Activated CD8-positive, alpha-beta memory T cell treated with anti-CD3 and anti-CD28 coated beads, Interleukin-2, amount 50 U/mL, for 24 hours (primary cell): Measurements from ENCODE around the gene IFRD1.

Experiments used
- DNase-seq: peaks from one replicate; pipeline ENCODE4 v3.0.0-alpha.2; 2020; ENCODE audit errors: extremely low read depth

The IFRD1 gene

GRCh38 chr7:112487457-112488263, 37.4 kb downstream of the IFRD1 start:
- DNase-seq, result no peak

GRCh38 chr7:112488264-112488552, 37.9 kb downstream of the IFRD1 start:
- DNase-seq, result no peak

- DNase-seq, result no peak
These were observed 41.9 kb downstream of the IFRD1 start for GRCh38 chr7:112492186-112492585.

DNA sequence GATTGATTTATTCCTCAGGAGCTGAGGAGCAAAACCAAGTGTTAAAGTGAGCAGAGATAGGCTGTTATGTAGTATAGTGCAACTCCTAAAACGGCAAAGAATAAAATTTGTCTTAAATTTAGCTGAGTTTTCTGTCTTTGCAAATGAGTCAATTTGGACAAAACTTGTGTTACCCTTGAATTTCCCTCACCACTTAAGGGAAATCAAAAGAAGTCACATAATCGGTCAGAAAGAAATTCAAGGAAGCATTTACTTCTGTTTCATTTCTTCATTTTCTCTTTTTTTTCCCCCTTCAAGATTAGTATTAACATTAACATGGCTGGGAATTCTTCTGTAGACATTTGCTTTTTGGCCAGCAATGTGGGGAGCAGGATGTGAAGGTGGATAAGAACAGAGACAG, 44.4 kb downstream of the IFRD1 start:
- no peak for DNase-seq

DNA sequence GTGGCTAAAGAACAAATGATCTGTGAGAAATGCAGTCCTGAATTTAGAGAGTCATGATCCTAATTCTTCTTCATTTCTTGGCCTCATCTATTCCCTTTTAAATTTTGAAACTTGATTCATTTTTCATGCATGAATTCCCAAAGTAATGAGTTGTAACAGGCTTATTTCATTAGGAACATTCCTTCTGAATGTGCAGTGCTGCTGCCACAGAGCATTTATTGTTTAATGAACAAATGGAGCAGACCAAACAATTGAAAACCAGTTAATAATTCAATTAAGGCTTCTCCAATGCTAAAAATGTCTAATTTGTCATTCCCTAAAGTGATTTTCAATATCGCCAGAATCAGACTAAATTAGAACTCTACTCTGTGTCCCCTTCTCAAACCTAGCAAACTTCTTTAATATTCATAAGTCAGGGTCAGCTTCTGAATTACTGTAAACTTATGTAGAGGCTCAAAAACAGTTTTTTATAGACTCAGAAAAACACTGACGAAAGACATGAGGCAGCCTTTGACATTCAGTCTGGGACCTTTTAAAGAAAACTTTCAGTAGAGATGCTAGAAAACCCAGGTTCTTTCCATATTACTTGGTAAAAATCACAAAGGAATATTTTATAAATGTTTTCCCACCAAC, 45.0 kb downstream of the IFRD1 start:
- no peak for DNase-seq

- DNase-seq, result no peak
These were observed 45.7 kb downstream of the IFRD1 start for GRCh38 chr7:112495810-112496462.

- no peak for DNase-seq
These were observed 47.2 kb downstream of the IFRD1 start for GRCh38 chr7:112497481-112497880.

DNA sequence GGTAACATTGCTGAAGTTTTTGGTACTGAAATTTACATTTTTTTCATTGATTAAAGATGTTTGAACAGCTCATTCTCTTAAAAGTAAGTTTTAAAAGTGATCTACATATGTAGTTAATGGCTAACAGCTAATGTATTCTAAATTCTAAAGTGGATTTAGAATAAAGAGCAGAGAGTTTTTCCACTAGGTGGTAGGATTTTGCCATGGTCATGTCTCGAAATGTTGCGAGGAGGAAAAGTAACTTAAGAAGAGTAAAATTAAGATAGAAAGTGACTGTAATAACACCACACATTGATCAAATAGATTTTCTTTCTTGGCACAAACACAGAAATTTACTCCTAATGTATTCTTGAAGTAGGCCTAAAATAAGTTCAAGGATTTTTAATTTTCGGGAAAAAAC, 50.4 kb downstream of the IFRD1 start:
- no peak for DNase-seq

DNA sequence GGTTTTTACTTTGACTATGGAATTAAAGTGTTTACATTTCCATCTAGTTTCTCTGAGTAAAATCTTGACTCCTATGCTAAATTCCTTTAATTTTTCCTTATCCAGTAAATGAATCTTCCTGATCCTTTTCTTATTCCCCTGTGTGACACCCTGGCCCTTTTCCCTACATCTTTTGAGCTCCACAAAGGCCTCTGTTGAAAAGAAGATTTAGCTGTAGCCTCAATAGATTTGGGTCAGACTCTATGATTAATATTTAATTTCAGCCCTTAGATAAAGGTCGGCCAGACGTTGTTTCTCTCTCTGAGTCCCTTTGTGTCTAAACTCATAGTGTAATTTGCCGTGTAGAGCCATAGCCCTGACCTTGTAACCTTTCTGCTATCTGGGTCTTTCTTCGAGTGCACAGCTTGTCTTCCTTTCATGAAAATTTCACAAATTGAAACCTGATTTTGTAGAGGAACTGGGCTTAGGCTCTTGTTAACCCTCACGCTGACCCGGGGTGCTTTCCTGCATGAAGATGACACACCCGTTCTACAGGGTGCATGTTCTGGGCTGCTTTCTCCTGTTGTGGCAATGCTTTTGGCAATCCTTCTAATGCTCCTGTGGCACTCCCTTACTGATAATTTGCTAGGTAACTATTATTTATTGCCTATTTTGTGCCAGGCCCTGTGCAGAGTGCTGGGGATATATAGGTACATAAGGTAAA, 51.7 kb downstream of the IFRD1 start:
- DNase-seq, result no peak

DNA sequence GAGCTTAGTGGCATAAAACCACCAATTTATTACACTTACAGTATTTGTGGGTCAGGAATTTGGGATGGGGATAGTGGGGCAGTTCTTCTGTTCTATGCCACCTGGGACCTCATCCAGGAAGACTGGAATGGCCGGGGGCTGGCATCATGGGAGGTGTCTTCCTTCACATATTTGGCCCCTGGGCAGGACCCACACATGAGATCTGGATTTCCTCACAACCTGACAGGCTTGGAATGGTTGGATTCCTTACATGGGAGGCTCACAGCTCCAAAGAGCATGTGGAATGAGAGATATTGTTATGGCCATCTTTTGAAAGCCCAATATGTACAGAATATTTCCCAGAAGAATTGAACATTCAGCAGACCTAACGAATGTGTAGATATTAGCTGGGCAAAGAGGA, 52.4 kb downstream of the IFRD1 start:
- no peak for DNase-seq

GRCh38 chr7:112503361-112503972, 53.2 kb downstream of the IFRD1 start:
- no peak for DNase-seq

DNA sequence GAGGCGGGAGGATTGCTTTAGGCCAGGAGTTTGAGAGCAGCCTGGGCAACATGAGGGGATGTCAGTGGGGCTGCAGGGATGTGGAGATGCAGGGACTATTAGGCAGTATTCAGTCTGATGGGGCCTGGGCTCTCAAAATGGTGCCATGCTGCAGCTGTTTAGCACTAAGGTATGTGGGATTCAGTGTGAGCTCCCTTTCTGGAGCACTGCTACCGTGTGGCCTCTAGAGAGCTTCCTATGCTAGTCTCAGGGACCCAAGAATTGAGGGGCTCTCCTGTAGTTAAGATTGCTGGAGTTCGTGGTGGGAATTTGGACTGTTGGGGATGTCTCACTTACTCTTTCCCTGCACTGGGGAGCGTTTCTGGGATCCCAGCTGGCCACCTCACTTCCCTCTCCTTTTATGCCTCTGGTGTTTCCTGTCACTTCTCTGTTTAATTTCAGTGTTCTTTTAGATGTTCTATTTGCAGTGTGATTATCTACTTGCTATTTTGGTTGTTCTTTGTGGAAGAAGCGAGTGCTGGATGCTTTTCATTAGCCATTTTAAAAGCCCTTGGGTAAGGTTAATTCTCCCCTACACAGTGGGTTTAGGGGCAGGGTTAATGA, 53.9 kb downstream of the IFRD1 start:
- DNase-seq, result no peak

DNA sequence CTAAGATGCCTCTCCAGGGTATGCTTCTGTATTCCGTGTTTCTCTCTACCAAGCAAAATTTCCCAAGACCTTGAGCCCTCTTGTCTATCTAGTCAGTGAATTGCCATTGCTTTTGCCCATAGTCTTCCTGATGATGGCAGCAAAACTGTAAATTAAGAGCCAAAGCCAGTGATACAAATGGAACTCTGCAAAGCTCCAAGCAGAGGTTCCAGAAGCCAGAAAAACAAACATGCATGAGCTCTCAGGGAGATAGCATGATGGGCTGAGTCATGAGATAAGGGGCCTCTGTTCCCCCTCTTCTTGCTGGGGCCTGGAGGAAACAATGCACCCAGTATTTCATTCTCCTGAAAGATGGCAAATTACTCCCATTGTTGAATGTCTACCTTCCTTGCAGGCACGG, 55.2 kb downstream of the IFRD1 start:
- DNase-seq, result no peak

- no peak for DNase-seq
These were observed 58.1 kb downstream of the IFRD1 start for GRCh38 chr7:112508404-112508803.

DNA sequence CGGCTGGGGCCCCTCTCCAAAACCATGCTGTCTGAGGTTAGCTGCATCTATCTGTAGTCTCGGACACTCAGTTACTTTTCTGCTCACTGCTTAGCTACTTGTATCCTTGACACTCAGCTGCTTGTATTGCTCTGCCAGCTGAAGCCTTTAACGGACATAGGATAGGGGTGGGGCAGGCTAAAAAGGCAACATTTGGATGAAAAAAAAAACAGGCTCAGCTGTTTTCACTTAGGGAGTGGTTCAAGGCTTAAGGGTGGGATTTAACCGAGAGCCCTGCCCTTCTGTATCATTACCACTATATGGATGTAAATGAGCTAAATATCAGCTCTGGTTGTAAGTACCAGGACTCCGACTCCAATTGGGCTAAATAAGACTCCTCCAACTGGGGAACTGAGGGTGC, 59.1 kb downstream of the IFRD1 start:
- no peak for DNase-seq

- DNase-seq, result no peak
These were observed 59.9 kb downstream of the IFRD1 start for GRCh38 chr7:112510001-112510742.

GRCh38 chr7:112510743-112511110, 60.5 kb downstream of the IFRD1 start:
- DNase-seq, result no peak

GRCh38 chr7:112511451-112512202, 61.4 kb downstream of the IFRD1 start:
- DNase-seq, result no peak

DNA sequence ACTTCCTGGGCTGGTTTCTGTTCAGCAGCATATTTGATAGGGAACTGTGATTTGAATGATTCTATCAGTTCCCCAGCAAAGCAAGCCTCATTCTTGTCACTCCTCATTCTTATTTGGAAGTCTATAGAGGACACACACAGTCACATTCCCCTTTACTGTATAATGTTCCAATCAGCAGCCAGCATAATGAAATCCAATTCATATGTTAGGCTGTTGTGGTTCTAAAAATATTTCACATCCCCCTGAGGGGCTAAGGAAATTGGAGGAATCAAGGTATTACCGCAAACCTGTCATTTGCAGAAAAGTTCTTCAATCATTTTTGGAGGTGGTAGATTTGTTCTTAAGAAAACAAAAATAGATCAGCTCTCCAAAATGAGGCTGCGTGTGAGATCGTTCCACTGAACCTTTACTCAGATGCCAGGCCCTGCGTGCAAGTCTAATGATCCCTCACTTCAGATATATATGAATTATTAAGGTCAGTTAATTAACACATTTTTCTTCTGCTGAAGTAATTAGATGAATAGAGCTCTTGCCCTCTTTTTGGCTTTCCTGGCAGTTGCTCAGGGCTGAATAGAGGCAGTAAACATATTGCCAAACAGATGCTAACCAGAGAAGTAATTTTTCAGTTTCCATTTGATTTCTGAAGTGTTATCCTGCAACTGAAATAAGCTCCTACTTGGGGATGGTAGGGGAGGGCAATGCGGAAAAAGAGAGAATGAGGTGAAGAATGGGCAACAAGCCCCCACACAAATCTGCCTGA, 62.4 kb downstream of the IFRD1 start:
- DNase-seq, result no peak

- no peak for DNase-seq
These were observed 65.7 kb downstream of the IFRD1 start for GRCh38 chr7:112515989-112516388.
